Stimulated activated CD8-positive, alpha-beta memory T cell treated with anti-CD3 and anti-CD28 coated beads, Interleukin-2, amount 100 ng/mL, for 48 hours (primary cell): ENCODE results near the gene ABHD11.
"Not testable (repeated sequence)": the region's sequence is repeated elsewhere in the genome, so short reads cannot be mapped to it uniquely, and the experiment has no call there.

Experiments
- DNase-seq, 2 donors: peaks; one replicate each; pipeline ENCODE4 v3.0.0-alpha.2; 2020; ENCODE audit warnings: low read depth in 2 of 2

Gene ABHD11

GRCh38 chr7:73718905-73719805 is 19.4 kb downstream of the ABHD11 start, which contains the start of gene STX1A:
STX1A (minus strand) TSS chr7:73719669; CDS start chr7:73719631, 38 bp downstream.
- DNase-seq: peak; percentile 55 to 68

GRCh38 chr7:73718438-73718881 is 20.1 kb downstream of the ABHD11 start:
- DNase-seq: no peak

- peak; percentile 69 to 70 for DNase-seq
Observed at GRCh38 chr7:73717991-73718405, 20.6 kb downstream of the ABHD11 start.

- DNase-seq: no peak
Observed at GRCh38 chr7:73717025-73717807, 21.4 kb downstream of the ABHD11 start.

- DNase-seq: no peak
Observed at GRCh38 chr7:73716318-73716890, 22.2 kb downstream of the ABHD11 start.

- DNase-seq: peak; percentile 43 to 65
Observed at GRCh38 chr7:73715648-73716317, 22.8 kb downstream of the ABHD11 start.

- not testable (repeated sequence) for DNase-seq
Observed at GRCh38 chr7:73713319-73713718, 25.3 kb downstream of the ABHD11 start.

- no peak for DNase-seq
Observed at GRCh38 chr7:73712773-73713172, 25.8 kb downstream of the ABHD11 start.

- DNase-seq: no peak
Observed at GRCh38 chr7:73708961-73709549, 29.5 kb downstream of the ABHD11 start.

- no peak for DNase-seq
Observed at GRCh38 chr7:73707045-73707631, 31.5 kb downstream of the ABHD11 start.

GRCh38 chr7:73706126-73707044 is 32.2 kb downstream of the ABHD11 start:
- peak in 1 of 2 donors; percentile 25 for DNase-seq

- DNase-seq: no peak
Observed at GRCh38 chr7:73705551-73705920, 33.1 kb downstream of the ABHD11 start.

GRCh38 chr7:73704640-73705550 is 33.7 kb downstream of the ABHD11 start:
- DNase-seq: no peak

GRCh38 chr7:73703757-73704639 is 34.6 kb downstream of the ABHD11 start:
- peak in 1 of 2 donors; percentile 26 for DNase-seq

- DNase-seq: no peak
Observed at GRCh38 chr7:73703225-73703624, 35.4 kb downstream of the ABHD11 start.

- DNase-seq: no peak
Observed at GRCh38 chr7:73702665-73703064, 35.9 kb downstream of the ABHD11 start.

- no peak for DNase-seq
Observed at GRCh38 chr7:73702226-73702625, 36.4 kb downstream of the ABHD11 start.
